K562 (cell line): ENCODE results near the gene THAP8. TPM values are rescaled to one million over a fixed set of nuclear protein-coding genes. Genes with fewer than 3 reads are reported as not detected.

ENCODE experiments used
- BRF2 ChIP-seq: IDR thresholded peaks from 3 replicates; pipeline ENCODE4 v1.6.1; 2011; ENCODE audit warnings: borderline replicate concordance, mild to moderate bottlenecking; ENCODE audit not compliant: insufficient read length, insufficient read depth
- CBX1 ChIP-seq: sonication (generic); IDR thresholded peaks from 2 replicates; pipeline ENCODE4 v1.6.1; 2016; ENCODE audit warnings: antibody characterized with exemption, low read depth, mild to moderate bottlenecking
- EGR1 ChIP-seq: fragments of 450-650 bp; conservative IDR thresholded peaks from 2 replicates; pipeline ENCODE4 v1.6.1; 2017; ENCODE audit warnings: mild to moderate bottlenecking
- FOXK1 ChIP-seq: sonication (generic); formaldehyde crosslinking; IDR thresholded peaks from 2 replicates; pipeline ENCODE4 v1.8.0; 2022; ENCODE audit warnings: missing genetic modification reagents, mild to moderate bottlenecking, borderline replicate concordance
- HOMEZ ChIP-seq: fragments of 250-450 bp; sonication (Bioruptor Pico); IDR thresholded peaks from 2 replicates; pipeline ENCODE4 v1.4.0; 2020; ENCODE audit warnings: mild to moderate bottlenecking, moderate library complexity
- KDM5B ChIP-seq: fragments of 200-600 bp; sonication (generic); IDR thresholded peaks from 2 replicates; pipeline ENCODE4 v1.6.1; 2012; ENCODE audit warnings: low read depth, mild to moderate bottlenecking, moderate library complexity, low read length, control low read depth, inconsistent platforms; ENCODE audit not compliant: insufficient replicate concordance
- MAZ ChIP-seq, 2 experiments: fragments of 450-650 bp in 1 of 2; sonication (generic) in 1 of 2; formaldehyde crosslinking; IDR thresholded peaks in 1 of 2; conservative IDR thresholded peaks in 1 of 2; 2 replicates each; pipeline versions ENCODE4 v1.4.0 to v1.5.0; 2020; ENCODE audit warnings: mild to moderate bottlenecking in 1 of 2, missing genetic modification reagents in 1 of 2
- NFYB ChIP-seq: IDR thresholded peaks from 2 replicates; pipeline ENCODE4 v1.6.1; 2011; ENCODE audit warnings: mild to moderate bottlenecking, moderate library complexity; ENCODE audit not compliant: insufficient read length; ENCODE audit errors: extremely low read depth
- PBX2 ChIP-seq, 2 experiments: IDR thresholded peaks in 1 of 2; conservative IDR thresholded peaks in 1 of 2; 2 replicates each; pipeline ENCODE4 v1.6.1; 2016; ENCODE audit warnings: low read depth in 2 of 2, mild to moderate bottlenecking in 1 of 2, missing compliant biosample characterization in 1 of 2, missing genetic modification characterization in 1 of 2, moderate library complexity in 1 of 2
- PKNOX1 ChIP-seq: fragments of 450-650 bp; IDR thresholded peaks from 2 replicates; pipeline ENCODE4 v1.6.1; 2016
- POLR2A ChIP-seq: fragments of 450-650 bp; conservative IDR thresholded peaks from 2 replicates; pipeline ENCODE4 v1.6.1; 2016
- RHOXF2B ChIP-seq: fragments of 250-450 bp; sonication (Bioruptor Pico); conservative IDR thresholded peaks from 2 replicates; pipeline ENCODE4 v1.5.1; 2021
- ZFP36 ChIP-seq: fragments of 150-350 bp; IDR thresholded peaks from 2 replicates; pipeline ENCODE4 v1.6.1; 2018; ENCODE audit warnings: low read length, low read depth; ENCODE audit not compliant: partially characterized antibody
- ZKSCAN1 ChIP-seq: fragments of 150-350 bp; IDR thresholded peaks from 2 replicates; pipeline ENCODE4 v1.6.1; 2016; ENCODE audit warnings: low read depth, low read length
- ZNF507 ChIP-seq: conservative IDR thresholded peaks from 2 replicates; pipeline ENCODE4 v1.6.1; 2017; ENCODE audit warnings: missing genetic modification characterization, missing compliant biosample characterization
- ZNF511 ChIP-seq: sonication (generic); formaldehyde crosslinking; IDR thresholded peaks from 2 replicates; pipeline ENCODE4 v1.8.0; 2022; ENCODE audit warnings: mild to moderate bottlenecking, missing genetic modification reagents
- ZNF764 ChIP-seq: fragments of 250-450 bp; sonication (Bioruptor Pico); IDR thresholded peaks from 2 replicates; pipeline ENCODE4 v1.4.0; 2020; ENCODE audit warnings: low read depth, mild to moderate bottlenecking, moderate library complexity
- polyA plus RNA-seq, 8 experiments: library from polyadenylated mRNA; depleted of rRNA in 4 of 8; stranded (reverse) in 5 of 8; unstranded in 3 of 8; fragments of >200 nt; fragmentation: Nextera tagmentation in 2 of 8; fragmentation: Illumina TruSeq in 1 of 8; extraction: Ambion mirVana in 2 of 8; extraction: Trizol in 1 of 8; gene quantifications; 2 replicates each; pipeline versions ENCODE4 v1.2.1 to v1.2.3, GENCODE V29; 2011 to 2014; ENCODE audit warnings: inconsistent platforms in 1 of 8, missing spikeins in 1 of 8
- total RNA-seq, 7 experiments: library from RNA; depleted of rRNA in 6 of 7; stranded (reverse); fragments of >200 nt in 6 of 7; fragmentation: Illumina TruSeq in 2 of 7; extraction: Trizol in 2 of 7; gene quantifications; 2 replicates each; pipeline versions ENCODE4 v1.2.1 to v1.2.3, GENCODE V29; 2011 to 2021; ENCODE audit warnings: low replicate concordance in 1 of 7

THAP8 gene
- total and polyA plus RNA-seq, 9 of the 15 experiments (the other 6 are each of a cell fraction or from before 2014, with no cell fraction given): 0.11 to 2.0 (median 0.94) TPM

- TF ChIP-seq CBX1 (peak; percentile 52; the same call in 1 of the 2 replicates), ZNF507 (no peak), HOMEZ (CRISPR knock-in tag) (no peak), ZNF511 (0 out of 2 replicates have a peak, but pooled peaks have one; percentile 36), PBX2 (CRISPR knock-in tag; IDR thresholded peaks at IDR 0.05; ENCODE audit: low read depth) (no peak), PBX2 (tag; conservative IDR thresholded peaks at IDR 0.05; ENCODE audit: low read depth) (peak; percentile 60; the same call in 1 of the 2 replicates), NFYB (no peak), ZFP36 (no peak), EGR1 (peak; percentile 37; the same call in 1 of the 2 replicates), ZNF764 (CRISPR knock-in tag) (no peak), BRF2 (no peak), MAZ (CRISPR knock-in tag; conservative IDR thresholded peaks at IDR 0.05 in 1 of 2, IDR thresholded peaks at IDR 0.05 in 1 of 2) (peak; percentile 87 to 90), PKNOX1 (peak; percentile 92), KDM5B (peak; percentile 20), RHOXF2B (peak; percentile 93), POLR2A (peak; percentile 79), ZKSCAN1 (peak; percentile 76; the same call in 1 of the 2 replicates), FOXK1 (CRISPR knock-in tag) (0 out of 2 replicates have a peak, but pooled peaks have one; percentile 49)
Measured at GRCh38 chr19:36054119-36054732, at the start of gene THAP8 (continued).
